GM13977 (cell line): ENCODE measurements around the gene C5orf52.
"Not testable (repeated sequence)": the region's sequence is repeated elsewhere in the genome, so short reads cannot be mapped to it uniquely, and the experiment has no call there.

Source experiments
- DNase-seq: peaks from one replicate; pipeline ENCODE4 v3.0.0; 2012; ENCODE audit warnings: low spot score
- CTCF ChIP-seq: IDR thresholded peaks from 2 replicates; pipeline ENCODE4 v1.5.1; 2012; ENCODE audit warnings: mild to moderate bottlenecking, control low read depth; ENCODE audit not compliant: insufficient read depth; ENCODE audit errors: extremely low read depth, missing control alignments
- in situ Hi-C: fragments of 300-500 bp; cut with MboI; formaldehyde crosslinking; loops from one replicate; pipeline ENCODE4 v1.12.0; 2022; ENCODE audit warnings: low sequenced_read_pairs, low pct_unique_long_range_greater_than_20kb, mixed read lengths, inconsistent platforms; ENCODE audit not compliant: unreplicated experiment

C5orf52 gene

GRCh38 chr5:157677931-157678330, 6.6 kb downstream of the C5orf52 start:
- in situ Hi-C loops, result no loop called here

GRCh38 chr5:157679801-157680200, 8.5 kb downstream of the C5orf52 start:
- TF ChIP-seq CTCF, result no peak
- DNase-seq, result no peak
- in situ Hi-C loops, result no loop called here

More at GRCh38 chr5:157677931-157678330, 6.6 kb downstream of the C5orf52 start:
- DNase-seq, result no peak
- no peak for TF ChIP-seq CTCF

- in situ Hi-C loops, result no loop called here
- no peak for TF ChIP-seq CTCF
- no peak for DNase-seq
Measured at GRCh38 chr5:157680239-157680638, 8.9 kb downstream of the C5orf52 start.

- no peak for TF ChIP-seq CTCF
- in situ Hi-C loops, result no loop called here
- DNase-seq, result no peak
Measured at GRCh38 chr5:157681048-157681447, 9.7 kb downstream of the C5orf52 start.

GRCh38 chr5:157682257-157682656, 10.9 kb downstream of the C5orf52 start:
- no peak for DNase-seq
- in situ Hi-C loops, result no loop called here
- TF ChIP-seq CTCF, result no peak

GRCh38 chr5:157686276-157687197, 15.2 kb downstream of the C5orf52 start:
- in situ Hi-C loops, DNase-seq: not testable (repeated sequence)

- in situ Hi-C loops, result no loop called here
- no peak for DNase-seq
- no peak for TF ChIP-seq CTCF
Measured at GRCh38 chr5:157687198-157687554, 15.8 kb downstream of the C5orf52 start.
